DOHH2 (cell line): ENCODE measurements around the gene GPSM3.

ENCODE experiments used
- EZH2phosphoT487 ChIP-seq: fragments of 200-600 bp; sonication (generic); IDR thresholded peaks from 2 replicates; pipeline ENCODE4 v1.6.1; 2017; ENCODE audit warnings: borderline replicate concordance, mild to moderate bottlenecking, antibody characterized with exemption, low read length, moderate library complexity, mixed read lengths
- TF ChIP-seq, protein P1 (sequence below): fragments of 200-600 bp; sonication (generic); IDR thresholded peaks from one replicate; pipeline ENCODE4 v1.5.1; 2014; ENCODE audit warnings: antibody characterized with exemption, mild to moderate bottlenecking, low read depth, low read length; ENCODE audit not compliant: poor library complexity, severe bottlenecking

DNA sequence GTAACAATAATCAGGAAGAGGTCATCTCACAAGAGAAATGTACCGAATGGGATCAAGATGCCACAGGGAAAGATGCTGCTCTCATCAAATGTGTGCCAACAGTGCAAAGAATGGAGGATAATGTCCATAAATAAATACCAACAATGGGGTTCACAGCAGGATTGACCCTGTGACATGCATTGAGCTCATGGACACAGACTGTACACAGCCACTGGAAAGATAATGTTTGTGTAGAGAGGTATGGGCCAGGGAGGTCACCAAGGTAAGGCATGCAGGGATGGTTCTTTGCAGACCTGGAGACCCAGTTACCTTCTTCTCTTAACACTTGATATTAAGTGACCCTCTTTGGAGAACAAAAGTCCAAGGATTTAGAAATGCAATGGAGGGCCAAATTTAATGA lies 18.0 kb downstream of the GPSM3 start:
- TF ChIP-seq, protein P1, sequence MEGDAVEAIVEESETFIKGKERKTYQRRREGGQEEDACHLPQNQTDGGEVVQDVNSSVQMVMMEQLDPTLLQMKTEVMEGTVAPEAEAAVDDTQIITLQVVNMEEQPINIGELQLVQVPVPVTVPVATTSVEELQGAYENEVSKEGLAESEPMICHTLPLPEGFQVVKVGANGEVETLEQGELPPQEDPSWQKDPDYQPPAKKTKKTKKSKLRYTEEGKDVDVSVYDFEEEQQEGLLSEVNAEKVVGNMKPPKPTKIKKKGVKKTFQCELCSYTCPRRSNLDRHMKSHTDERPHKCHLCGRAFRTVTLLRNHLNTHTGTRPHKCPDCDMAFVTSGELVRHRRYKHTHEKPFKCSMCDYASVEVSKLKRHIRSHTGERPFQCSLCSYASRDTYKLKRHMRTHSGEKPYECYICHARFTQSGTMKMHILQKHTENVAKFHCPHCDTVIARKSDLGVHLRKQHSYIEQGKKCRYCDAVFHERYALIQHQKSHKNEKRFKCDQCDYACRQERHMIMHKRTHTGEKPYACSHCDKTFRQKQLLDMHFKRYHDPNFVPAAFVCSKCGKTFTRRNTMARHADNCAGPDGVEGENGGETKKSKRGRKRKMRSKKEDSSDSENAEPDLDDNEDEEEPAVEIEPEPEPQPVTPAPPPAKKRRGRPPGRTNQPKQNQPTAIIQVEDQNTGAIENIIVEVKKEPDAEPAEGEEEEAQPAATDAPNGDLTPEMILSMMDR, result no peak
- no peak for TF ChIP-seq EZH2phosphoT487
